Stimulated activated CD8-positive, alpha-beta memory T cell treated with anti-CD3 and anti-CD28 coated beads, Interleukin-15, amount 100 ng/mL, for 48 hours (primary cell): ENCODE data around the gene ZNF215.
"Not testable (repeated sequence)": the region's sequence is repeated elsewhere in the genome, so short reads cannot be mapped to it uniquely, and the experiment has no call there.

Experiments
- DNase-seq, 2 donors: peaks; one replicate each; pipeline ENCODE4 v3.0.0-alpha.2; 2020; ENCODE audit warnings: low read depth in 2 of 2

The ZNF215 gene

DNA sequence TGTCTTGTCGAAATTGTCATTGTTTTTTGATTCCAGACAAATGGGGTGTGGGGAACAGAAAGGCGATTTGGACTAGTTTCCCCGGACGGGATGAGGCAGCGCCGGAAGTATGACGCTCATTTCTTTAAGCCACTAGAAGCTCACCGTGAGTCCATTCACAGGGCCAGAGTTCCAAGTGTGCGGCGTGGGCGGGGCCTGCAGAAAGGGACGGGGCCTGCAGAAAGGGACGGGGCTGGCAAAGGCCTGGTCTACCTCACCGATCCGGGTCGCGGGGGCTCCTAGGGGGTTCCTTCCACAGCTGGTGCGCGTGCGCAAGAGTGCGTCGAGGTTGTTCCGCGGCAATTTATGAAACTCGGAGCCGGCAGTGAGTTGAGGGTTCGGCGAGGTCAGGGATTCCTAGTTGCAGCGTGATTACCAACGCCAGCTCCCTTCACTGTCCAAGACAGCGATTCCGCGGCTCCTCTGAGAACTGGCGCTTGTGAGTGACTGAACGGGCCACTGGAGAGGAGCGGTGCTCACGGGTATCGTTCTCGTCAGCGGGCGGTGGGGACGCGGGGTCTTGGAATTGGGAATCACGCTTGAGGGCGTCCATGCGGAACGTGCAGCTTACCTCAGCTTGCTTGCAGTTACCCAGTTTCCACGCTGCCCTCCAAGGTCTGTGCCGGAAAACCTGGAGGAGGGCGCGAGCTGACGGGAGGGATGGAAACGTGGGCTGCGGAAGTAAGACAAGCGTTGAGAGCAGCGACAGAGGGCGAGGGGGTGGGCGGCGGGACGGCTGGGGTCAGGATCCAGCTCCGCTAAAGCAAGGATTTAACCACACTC lies at the start of gene ZNF215:
TSS of gene ZNF215 (plus strand) at position 219 of the 822 bp plus-strand sequence. CDS start 5,847 bp downstream, outside the sequence.
- peak; percentile 26 to 47 for DNase-seq

DNA sequence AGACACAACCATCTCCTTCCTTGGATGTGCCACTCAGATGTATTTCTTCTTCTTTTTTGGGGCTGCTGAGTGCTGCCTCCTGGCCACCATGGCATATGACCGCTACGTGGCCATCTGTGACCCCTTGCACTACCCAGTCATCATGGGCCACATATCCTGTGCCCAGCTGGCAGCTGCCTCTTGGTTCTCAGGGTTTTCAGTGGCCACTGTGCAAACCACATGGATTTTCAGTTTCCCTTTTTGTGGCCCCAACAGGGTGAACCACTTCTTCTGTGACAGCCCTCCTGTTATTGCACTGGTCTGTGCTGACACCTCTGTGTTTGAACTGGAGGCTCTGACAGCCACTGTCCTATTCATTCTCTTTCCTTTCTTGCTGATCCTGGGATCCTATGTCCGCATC lies 49.3 kb upstream of the ZNF215 start:
- no peak for DNase-seq

- no peak for DNase-seq
These were observed 43.5 kb upstream of the ZNF215 start for GRCh38 chr11:6882751-6883150.

- DNase-seq: not testable (repeated sequence)
These were observed 38.5 kb upstream of the ZNF215 start for GRCh38 chr11:6887711-6888110.

DNA sequence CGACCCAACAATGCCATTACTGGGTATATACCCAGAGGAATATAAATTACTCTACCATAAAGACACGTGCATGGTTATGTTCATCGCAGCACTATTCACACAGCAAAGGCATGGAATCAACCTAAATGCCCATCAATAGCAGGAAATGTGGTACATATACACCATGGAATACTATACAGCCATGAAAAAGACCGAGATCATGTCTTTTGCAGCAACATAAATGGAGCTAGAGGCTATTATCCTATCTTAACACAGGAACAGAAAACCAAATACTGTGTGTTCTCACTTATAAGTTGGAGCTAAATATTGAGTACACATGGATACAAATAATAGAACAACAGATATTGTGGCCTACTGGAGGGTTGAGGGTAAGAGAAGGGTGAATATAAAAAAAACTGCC lies 37.4 kb upstream of the ZNF215 start:
- no peak for DNase-seq

DNA sequence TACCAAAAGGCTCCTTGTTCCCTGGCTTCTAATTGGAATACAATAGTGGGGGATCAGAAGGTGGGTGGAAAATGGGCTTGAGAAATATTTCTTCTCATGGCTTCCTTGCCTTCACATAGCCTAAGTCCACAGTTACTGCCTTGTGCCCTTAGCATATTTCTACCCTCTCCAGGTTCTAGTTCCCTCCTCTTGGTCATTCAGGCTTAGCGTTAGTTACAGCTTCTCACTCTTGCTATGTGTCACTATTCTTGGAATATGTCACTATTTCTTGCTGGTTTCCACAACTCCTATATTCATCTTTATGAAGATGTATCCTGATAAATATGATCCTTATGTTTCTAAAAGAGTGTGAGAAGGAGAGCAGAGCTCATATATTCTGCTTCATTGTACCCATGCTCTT lies 36.4 kb upstream of the ZNF215 start:
- DNase-seq: no peak

GRCh38 chr11:6892400-6892799 lies 33.8 kb upstream of the ZNF215 start, which contains the start of gene OR2D2:
Gene OR2D2 (minus strand): TSS chr11:6892500. CDS start chr11:6892500, 0 bp downstream.
- no peak for DNase-seq

- no peak for DNase-seq
These were observed 32.1 kb upstream of the ZNF215 start for GRCh38 chr11:6894097-6894496.

- no peak for DNase-seq
These were observed 31.2 kb upstream of the ZNF215 start for GRCh38 chr11:6895010-6895409.

- DNase-seq: no peak
These were observed 27.3 kb upstream of the ZNF215 start for GRCh38 chr11:6898911-6899310.

GRCh38 chr11:6900327-6900999 lies 25.8 kb upstream of the ZNF215 start:
- no peak for DNase-seq

DNA sequence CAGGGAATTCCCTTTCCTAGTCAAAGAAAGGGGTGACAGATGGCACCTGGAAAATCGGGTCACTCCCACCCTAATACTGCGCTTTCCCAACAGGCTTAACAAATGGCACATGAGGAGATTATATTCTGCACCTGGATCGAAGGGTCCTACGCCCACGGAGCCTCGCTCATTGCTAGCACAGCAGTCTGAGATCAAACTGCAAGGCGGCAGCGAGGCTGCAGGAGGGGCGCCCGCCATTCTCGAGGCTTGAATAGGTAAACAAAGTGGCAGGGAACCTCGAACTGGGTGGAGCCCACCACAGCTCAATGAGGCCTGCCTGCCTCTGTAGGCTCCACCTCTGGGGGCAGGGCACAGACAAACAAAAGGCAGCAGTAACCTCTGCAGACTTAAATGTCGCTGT lies 21.4 kb upstream of the ZNF215 start:
- DNase-seq: not testable (repeated sequence)

DNA sequence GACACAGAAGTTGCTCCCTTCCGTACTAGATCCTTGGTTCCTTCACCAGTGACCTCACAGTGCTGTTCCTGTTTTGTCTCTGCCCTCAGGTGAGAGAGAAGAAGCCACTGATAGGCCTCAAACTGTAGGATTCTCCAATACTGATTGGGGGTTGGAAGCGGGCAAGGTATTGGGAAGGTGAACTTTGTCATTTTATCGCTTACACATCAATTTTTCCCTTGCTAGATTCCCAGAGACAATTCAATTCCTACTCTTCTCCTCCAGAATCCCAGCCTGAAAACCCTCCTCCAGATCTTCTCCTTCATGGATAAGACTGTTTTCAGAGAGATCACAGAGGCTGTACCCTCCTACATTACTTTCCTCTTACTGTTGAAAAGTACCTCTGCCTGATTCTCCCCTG lies 14.8 kb upstream of the ZNF215 start:
- no peak for DNase-seq

GRCh38 chr11:6911948-6912347 lies 14.3 kb upstream of the ZNF215 start:
- no peak for DNase-seq

DNA sequence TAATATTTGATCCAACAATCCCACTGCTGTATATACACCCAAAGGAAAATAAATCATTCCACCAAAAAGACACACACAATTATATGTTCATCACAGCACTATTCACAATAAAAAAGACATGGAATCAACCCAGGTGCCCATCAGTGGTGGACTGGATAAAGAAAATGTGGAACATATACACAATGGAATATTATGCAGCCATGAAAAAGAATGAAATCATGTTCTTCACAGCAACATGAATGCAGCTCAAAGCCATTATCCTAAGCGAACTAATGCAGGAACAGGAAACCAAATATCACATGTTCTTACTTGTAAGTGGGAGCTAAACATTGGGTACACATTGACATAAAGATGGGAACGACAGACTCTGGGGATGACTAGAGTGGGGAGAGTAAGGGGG lies 6.5 kb upstream of the ZNF215 start:
- DNase-seq: no peak

DNA sequence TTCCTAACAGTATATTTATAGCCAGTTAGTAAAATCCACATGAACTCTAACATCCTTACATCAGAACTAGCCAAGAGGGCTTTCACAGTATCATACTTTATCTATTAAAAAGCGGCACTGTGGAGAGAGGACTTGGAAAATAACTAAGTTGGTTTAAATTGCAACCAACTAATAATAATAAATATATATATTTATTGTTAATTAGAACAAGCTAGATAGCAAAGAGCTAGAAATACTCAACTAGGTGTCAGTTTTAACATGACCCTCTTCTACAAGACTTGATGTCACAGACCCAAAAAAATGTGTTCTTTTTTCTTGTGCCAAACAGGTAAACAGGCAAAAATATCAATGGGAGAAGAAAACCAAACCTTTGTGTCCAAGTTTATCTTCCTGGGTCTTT lies 5.5 kb upstream of the ZNF215 start, which contains the start of gene OR2D3:
TSS of gene OR2D3 (plus strand) at position 301 of the 400 bp plus-strand sequence. CDS start at position 301, 0 bp downstream.
- no peak for DNase-seq

- no peak for DNase-seq
These were observed 1.1 kb upstream of the ZNF215 start for GRCh38 chr11:6925007-6925577.

DNA sequence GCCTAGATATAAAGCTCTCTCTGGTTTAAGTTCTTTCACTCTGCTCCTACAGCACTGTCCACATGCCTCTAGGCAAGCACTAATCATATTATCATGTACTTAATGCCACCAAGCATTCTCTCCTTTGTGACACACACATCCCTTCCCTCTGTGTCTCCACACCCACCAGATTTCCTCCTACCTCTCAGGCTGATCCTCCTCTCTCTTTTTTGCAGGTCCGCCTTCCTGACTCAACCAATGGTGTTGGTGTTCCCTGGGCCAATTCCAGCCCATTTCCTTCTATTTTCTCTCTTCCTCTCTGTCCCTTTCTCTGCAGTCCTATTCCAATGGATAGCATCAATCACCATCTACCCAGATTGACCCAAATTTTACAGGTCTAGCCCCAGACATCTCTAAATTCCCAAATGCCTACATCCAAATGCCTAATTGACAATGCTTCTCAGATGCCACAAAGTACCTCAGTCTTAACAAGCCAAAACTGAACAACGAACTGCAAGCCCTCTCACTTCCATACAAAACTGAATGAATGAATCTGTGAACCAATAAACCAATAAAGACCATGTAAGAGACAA lies 504 bp upstream of the ZNF215 start:
- DNase-seq: no peak

GRCh38 chr11:6927030-6927617 lies 898 bp downstream of the ZNF215 start:
- DNase-seq: no peak

DNA sequence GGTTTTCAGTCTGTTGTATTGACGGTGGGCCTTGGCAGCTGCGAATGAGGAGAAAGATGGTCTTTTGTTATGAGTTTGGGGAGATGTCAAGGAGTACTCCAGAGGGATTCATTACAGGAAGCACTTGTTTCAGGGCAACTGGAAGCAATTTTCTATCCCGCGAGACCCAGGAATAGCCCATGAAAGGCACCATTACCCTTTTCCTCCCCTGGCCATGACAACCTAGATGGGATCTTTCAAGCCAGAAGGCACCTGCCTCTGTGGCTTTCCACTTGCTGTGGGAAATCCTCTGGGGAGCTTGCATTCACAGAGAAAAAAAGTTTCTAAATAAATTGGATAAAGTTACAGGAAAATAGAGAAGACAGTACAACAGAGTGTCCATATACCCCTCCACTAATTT lies 2.7 kb downstream of the ZNF215 start:
- DNase-seq: no peak

- DNase-seq: no peak
These were observed 5.0 kb downstream of the ZNF215 start for GRCh38 chr11:6931146-6931713.

GRCh38 chr11:6932145-6932544 lies 5.9 kb downstream of the ZNF215 start:
- no peak for DNase-seq
